ENCODE data around the gene MARCKS.

MARCKS gene

GRCh38 chr6:113856625-113857555 lies at the start of gene MARCKS:
MARCKS (plus strand) TSS chr6:113857345; CDS start chr6:113857746, 401 bp downstream.
- peak; percentile 43 for ATAC-seq (ENCODE audit: low read depth)
- H3K27ac Mint-ChIP-seq = no peak within 1 kb of the TSS
- no peaks in the 10 kb centered on the region for H3K27me3 Mint-ChIP-seq
- peak; percentile 71 to 76 for DNase-seq (ENCODE audit: low spot score in 2 of 2)
- no peak within 1 kb of the TSS for H3K4me3 Mint-ChIP-seq
- peaks cover 9% of the 10 kb centered on the region for H3K4me1 Mint-ChIP-seq
- peaks cover 5% of the 10 kb centered on the region for H3K36me3 Mint-ChIP-seq
- H3K9me3 Mint-ChIP-seq = no peaks in the 10 kb centered on the region

DNA sequence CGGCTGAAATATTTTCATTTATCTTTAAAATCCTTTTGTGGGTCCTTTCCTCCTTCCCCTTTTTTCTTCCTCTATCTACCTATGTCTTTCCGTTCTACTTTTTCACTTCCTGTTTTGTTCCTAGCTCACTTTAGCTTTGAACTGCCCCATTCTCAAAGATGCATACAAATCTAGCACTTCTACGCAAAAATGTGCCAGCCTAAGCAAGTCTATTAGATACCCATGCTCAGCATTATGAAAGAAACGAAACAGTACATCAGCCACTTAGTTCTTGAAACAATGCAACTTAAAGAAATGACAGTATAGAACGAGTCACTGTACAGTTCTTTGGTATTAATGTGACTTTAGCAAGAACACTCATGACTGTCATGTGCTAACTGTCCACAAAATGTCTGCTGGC lies 47.3 kb upstream of the MARCKS start:
- ATAC-seq (ENCODE audit: low read depth) = peak; percentile 83
- H3K9me3 Mint-ChIP-seq = peaks cover 2% of the 10 kb centered on the region
- H3K4me1 Mint-ChIP-seq = peaks cover 44% of the 10 kb centered on the region
- DNase-seq (ENCODE audit: low spot score in 2 of 2) = peak in 1 of 2 donors; percentile 57
- H3K27ac Mint-ChIP-seq = peak overlapping the region; percentile 15
- no peaks in the 10 kb centered on the region for H3K27me3 Mint-ChIP-seq
- peaks cover 2% of the 10 kb centered on the region for H3K36me3 Mint-ChIP-seq
- H3K4me3 Mint-ChIP-seq = peak overlapping the region; percentile 19

DNA sequence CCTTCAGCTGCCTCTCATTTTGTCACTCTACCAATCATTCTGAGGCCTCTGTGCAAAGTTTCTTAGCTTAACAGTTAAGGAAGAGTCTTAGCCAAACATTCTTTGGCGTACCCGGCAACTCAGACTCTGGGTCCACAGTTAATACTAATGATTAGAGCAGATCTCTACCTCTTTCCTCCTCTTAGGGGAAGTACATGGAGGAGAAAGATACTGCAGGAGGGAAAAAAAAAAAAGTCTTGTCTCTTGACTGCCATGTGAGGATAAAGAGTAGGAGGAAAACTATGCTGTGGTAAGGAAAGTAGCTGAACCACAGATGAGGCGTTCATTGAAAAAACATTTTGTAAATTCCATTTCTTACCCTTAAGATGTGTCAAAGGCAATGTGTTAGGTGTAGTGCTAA lies 44.0 kb upstream of the MARCKS start:
- ATAC-seq (ENCODE audit: low read depth) = no peak
- no peak for DNase-seq (ENCODE audit: low spot score in 2 of 2)
- H3K4me1 Mint-ChIP-seq = peaks cover 20% of the 10 kb centered on the region
- H3K27me3 Mint-ChIP-seq = no peaks in the 10 kb centered on the region
- H3K9me3 Mint-ChIP-seq = no peaks in the 10 kb centered on the region
- no peak overlapping the region for H3K27ac Mint-ChIP-seq
- no peaks in the 10 kb centered on the region for H3K36me3 Mint-ChIP-seq
- H3K4me3 Mint-ChIP-seq = no peak overlapping the region

- Mint-ChIP-seq H3K27me3 (no peaks in the 10 kb centered on the region), H3K27ac (no peak overlapping the region), H3K4me1 (no peaks in the 10 kb centered on the region), H3K9me3 (no peaks in the 10 kb centered on the region), H3K4me3 (no peak overlapping the region), H3K36me3 (no peaks in the 10 kb centered on the region)
- no peak for ATAC-seq (ENCODE audit: low read depth)
- DNase-seq (ENCODE audit: low spot score in 2 of 2) = no peak
Observed at GRCh38 chr6:113818578-113818977, 38.6 kb upstream of the MARCKS start.

GRCh38 chr6:113819169-113819830 lies 37.8 kb upstream of the MARCKS start:
- no peak for ATAC-seq (ENCODE audit: low read depth)
- no peak overlapping the region for H3K27ac Mint-ChIP-seq
- no peak for DNase-seq (ENCODE audit: low spot score in 2 of 2)
- H3K27me3 Mint-ChIP-seq = no peaks in the 10 kb centered on the region
- H3K4me1 Mint-ChIP-seq = peaks cover 3% of the 10 kb centered on the region
- H3K36me3 Mint-ChIP-seq = no peaks in the 10 kb centered on the region
- no peaks in the 10 kb centered on the region for H3K9me3 Mint-ChIP-seq
- H3K4me3 Mint-ChIP-seq = no peak overlapping the region

DNA sequence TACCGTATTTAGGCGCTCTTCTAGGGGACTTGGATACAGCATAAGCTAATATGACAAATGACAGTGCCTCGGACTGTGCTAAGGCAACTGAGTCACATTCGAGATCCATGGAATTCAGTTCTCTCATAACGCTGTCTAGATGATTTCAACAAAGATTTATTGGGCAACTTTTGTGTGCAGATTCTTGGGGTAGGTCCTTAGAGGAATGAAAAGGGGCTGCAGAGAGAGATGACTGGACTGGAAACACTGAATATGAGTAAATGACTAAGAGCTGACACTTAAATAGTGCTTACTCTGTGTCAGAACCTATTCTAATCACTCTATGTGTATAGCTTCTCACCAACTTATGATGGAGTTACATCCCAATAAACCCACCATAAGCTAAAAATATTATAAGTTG lies 36.4 kb upstream of the MARCKS start:
- ATAC-seq (ENCODE audit: low read depth) = no peak
- DNase-seq (ENCODE audit: low spot score in 2 of 2) = no peak
- H3K4me1 Mint-ChIP-seq = peaks cover 5% of the 10 kb centered on the region
- H3K27ac Mint-ChIP-seq = no peak overlapping the region
- H3K4me3 Mint-ChIP-seq = no peak overlapping the region
- no peaks in the 10 kb centered on the region for H3K27me3 Mint-ChIP-seq
- H3K36me3 Mint-ChIP-seq = no peaks in the 10 kb centered on the region
- H3K9me3 Mint-ChIP-seq = no peaks in the 10 kb centered on the region

DNA sequence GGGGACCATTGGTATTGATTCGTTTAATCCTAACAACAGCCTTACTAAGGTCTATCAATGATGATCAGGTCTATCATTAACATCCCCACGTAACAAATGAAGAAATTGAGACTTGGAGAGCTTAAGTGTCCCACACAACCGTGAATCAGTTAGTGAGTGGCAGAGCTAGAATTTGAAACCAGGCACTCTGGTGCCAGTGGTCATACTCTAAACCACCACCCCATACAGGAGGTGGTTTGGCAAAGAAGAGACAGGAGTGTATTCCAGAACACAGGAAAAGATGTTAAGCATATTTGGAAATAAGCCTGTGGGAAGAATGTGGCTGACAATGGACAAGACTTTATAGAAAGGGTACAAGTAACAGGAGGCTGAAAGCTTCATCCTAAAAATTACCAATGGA lies 35.7 kb upstream of the MARCKS start:
- Mint-ChIP-seq H3K27ac (no peak overlapping the region), H3K4me3 (no peak overlapping the region), H3K27me3 (no peaks in the 10 kb centered on the region)

DNA sequence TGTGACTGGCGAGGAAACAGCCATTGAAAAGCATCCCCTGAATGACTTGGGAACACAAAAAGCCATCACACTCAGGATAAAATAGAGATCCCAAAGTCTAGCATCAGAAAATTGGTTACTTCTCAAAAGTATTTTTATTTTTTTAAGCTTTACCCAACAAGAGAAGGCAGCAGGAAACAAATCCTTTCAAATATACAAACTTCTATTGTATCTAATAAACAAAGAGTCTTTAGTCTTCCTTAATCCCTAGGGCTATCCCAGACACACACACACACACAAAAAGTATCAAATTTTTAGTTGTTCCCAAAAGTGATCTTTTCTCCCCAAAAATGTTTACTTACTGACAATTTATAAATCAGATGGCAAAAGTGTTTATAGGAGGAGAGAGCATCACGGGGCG lies 33.2 kb upstream of the MARCKS start:
- no peaks in the 10 kb centered on the region for H3K36me3 Mint-ChIP-seq
- no peaks in the 10 kb centered on the region for H3K27me3 Mint-ChIP-seq
- no peak for ATAC-seq (ENCODE audit: low read depth)
- no peak overlapping the region for H3K4me3 Mint-ChIP-seq
- no peak for DNase-seq (ENCODE audit: low spot score in 2 of 2)
- no peak overlapping the region for H3K27ac Mint-ChIP-seq
- no peaks in the 10 kb centered on the region for H3K9me3 Mint-ChIP-seq
- peaks cover 8% of the 10 kb centered on the region for H3K4me1 Mint-ChIP-seq

More for the DNA sequence above, 35.7 kb upstream of the MARCKS start:
- Mint-ChIP-seq H3K36me3 (no peaks in the 10 kb centered on the region), H3K4me1 (peaks cover 5% of the 10 kb centered on the region), H3K9me3 (no peaks in the 10 kb centered on the region)
- no peak for ATAC-seq (ENCODE audit: low read depth)
- no peak for DNase-seq (ENCODE audit: low spot score in 2 of 2)

DNA sequence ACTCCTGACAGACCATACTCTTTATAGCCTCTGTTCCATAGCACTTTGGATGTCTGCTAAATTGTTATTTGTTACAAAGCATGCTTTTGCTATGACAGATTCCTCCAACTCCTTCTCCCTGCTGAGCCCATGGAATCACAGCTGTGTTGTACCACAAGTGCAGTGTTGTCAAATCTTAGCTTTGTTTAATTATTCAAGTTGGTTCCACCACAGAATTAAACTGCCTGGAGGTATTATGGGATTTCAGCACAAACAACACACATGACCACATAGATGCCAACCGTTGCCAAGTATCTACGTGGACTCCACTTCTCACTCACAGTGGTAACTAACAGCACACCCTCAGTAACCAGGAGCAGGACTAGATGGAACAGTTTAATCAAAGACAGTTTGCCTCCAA lies 32.7 kb upstream of the MARCKS start:
- no peak overlapping the region for H3K4me3 Mint-ChIP-seq
- H3K27ac Mint-ChIP-seq = no peak overlapping the region
- no peaks in the 10 kb centered on the region for H3K36me3 Mint-ChIP-seq
- no peaks in the 10 kb centered on the region for H3K9me3 Mint-ChIP-seq
- ATAC-seq (ENCODE audit: low read depth) (no peak), DNase-seq (ENCODE audit: low spot score in 2 of 2) (no peak)
- peaks cover 8% of the 10 kb centered on the region for H3K4me1 Mint-ChIP-seq
- H3K27me3 Mint-ChIP-seq = no peaks in the 10 kb centered on the region

DNA sequence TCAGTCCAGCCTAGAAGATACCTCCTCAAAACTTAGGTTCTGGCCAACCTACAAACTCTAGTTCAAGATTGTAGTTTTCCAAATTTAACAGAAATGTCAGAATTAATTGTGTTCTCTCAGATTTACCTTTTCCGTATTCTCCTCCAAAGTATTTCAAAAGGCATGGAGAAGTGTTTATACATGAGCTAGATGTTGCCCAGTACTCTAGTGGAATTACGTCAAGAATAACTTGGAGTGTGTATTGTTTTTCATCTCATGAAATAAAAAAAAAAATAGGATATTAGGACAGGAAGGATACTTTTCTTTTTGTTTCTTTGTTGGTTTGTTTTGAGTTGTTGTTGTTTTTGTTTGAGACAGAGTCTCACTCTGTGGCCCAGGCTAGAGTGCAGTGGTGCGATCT lies 32.3 kb upstream of the MARCKS start:
- no peak for DNase-seq (ENCODE audit: low spot score in 2 of 2)
- H3K4me3 Mint-ChIP-seq = no peak overlapping the region
- H3K4me1 Mint-ChIP-seq = peaks cover 8% of the 10 kb centered on the region
- H3K27me3 Mint-ChIP-seq = no peaks in the 10 kb centered on the region
- H3K9me3 Mint-ChIP-seq = no peaks in the 10 kb centered on the region
- H3K27ac Mint-ChIP-seq = no peak overlapping the region
- ATAC-seq (ENCODE audit: low read depth) = no peak
- no peaks in the 10 kb centered on the region for H3K36me3 Mint-ChIP-seq

- DNase-seq (ENCODE audit: low spot score in 2 of 2) (no peak), ATAC-seq (ENCODE audit: low read depth) (no peak)
- no peak overlapping the region for H3K27ac Mint-ChIP-seq
- no peaks in the 10 kb centered on the region for H3K36me3 Mint-ChIP-seq
- no peaks in the 10 kb centered on the region for H3K9me3 Mint-ChIP-seq
- H3K27me3 Mint-ChIP-seq = no peaks in the 10 kb centered on the region
- H3K4me3 Mint-ChIP-seq = no peak overlapping the region
- H3K4me1 Mint-ChIP-seq = peaks cover 8% of the 10 kb centered on the region
Observed at GRCh38 chr6:113825781-113826180, 31.4 kb upstream of the MARCKS start.

DNA sequence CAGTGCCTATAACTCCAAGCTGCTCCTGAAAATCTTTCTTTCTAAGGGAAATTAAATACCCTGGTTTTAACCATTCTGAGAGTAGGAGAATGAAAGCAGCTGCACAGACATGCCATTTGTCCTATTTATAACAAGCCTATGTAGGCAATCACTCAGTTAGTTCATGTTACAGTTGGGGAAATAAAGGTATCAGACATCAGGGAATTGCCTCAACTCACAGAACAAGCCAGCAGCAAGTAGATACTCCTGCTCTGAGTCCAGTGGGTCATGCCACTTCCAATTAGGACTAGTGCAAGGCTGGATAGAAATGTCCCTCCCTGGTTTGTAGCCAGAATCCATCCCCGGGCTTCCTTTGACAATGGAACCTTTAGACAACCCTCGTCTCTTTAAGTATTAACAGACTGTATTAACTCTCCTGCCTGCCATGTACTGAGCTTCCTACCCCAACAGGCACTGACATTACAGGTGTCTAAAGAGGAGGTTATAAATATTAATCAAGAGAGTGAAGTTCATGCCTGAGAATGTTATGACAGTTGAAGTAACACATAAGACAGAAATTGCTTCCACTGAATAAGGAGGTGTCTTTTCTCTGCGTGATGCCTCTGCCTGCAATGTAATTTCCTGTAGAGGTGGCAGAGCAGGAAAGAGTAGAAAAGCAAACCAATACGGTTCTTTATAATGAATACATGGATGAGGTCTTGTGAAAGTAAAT lies 28.0 kb upstream of the MARCKS start:
- no peak for ATAC-seq (ENCODE audit: low read depth)

GRCh38 chr6:113829696-113830045 lies 27.5 kb upstream of the MARCKS start:
- H3K27ac Mint-ChIP-seq = no peak overlapping the region

More for the DNA sequence above, 28.0 kb upstream of the MARCKS start:
- DNase-seq (ENCODE audit: low spot score in 2 of 2) = no peak
- H3K4me1 Mint-ChIP-seq = peaks cover 10% of the 10 kb centered on the region
- no peak overlapping the region for H3K4me3 Mint-ChIP-seq
- no peak overlapping the region for H3K27ac Mint-ChIP-seq
- no peaks in the 10 kb centered on the region for H3K36me3 Mint-ChIP-seq
- H3K27me3 Mint-ChIP-seq = no peaks in the 10 kb centered on the region
- H3K9me3 Mint-ChIP-seq = no peaks in the 10 kb centered on the region

DNA sequence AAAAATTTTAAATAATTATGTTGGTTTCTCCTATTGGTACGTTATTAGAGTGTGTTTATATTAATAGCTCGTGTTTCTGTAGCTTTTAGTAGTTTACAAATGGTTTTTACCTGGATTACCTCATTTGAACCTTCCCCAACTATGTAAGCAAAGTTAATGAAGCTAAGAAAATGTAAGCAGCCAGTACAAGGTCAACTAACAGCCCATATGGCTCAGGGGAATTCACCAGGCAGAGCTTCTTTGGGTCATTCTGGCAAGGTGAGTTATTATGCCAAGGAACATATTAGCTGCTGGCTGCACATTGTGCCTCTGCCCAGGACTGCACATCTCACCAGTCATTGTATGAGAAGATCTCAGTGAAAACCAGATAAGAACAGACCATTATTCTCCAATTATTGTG lies 27.0 kb upstream of the MARCKS start:
- no peak overlapping the region for H3K27ac Mint-ChIP-seq
- peaks cover 6% of the 10 kb centered on the region for H3K4me1 Mint-ChIP-seq
- H3K4me3 Mint-ChIP-seq = no peak overlapping the region
- ATAC-seq (ENCODE audit: low read depth) (no peak), DNase-seq (ENCODE audit: low spot score in 2 of 2) (no peak)
- no peaks in the 10 kb centered on the region for H3K9me3 Mint-ChIP-seq
- H3K27me3 Mint-ChIP-seq = no peaks in the 10 kb centered on the region
- H3K36me3 Mint-ChIP-seq = no peaks in the 10 kb centered on the region

More at GRCh38 chr6:113829696-113830045, 27.5 kb upstream of the MARCKS start:
- ATAC-seq (ENCODE audit: low read depth) (no peak), DNase-seq (ENCODE audit: low spot score in 2 of 2) (no peak)
- Mint-ChIP-seq H3K27me3 (no peaks in the 10 kb centered on the region), H3K36me3 (no peaks in the 10 kb centered on the region), H3K9me3 (no peaks in the 10 kb centered on the region), H3K4me1 (peaks cover 6% of the 10 kb centered on the region), H3K4me3 (no peak overlapping the region)

Measured in memory B cell (primary cell).